ENCODE data around the gene TRRAP. TPM values are rescaled to one million over a fixed set of nuclear protein-coding genes. Genes with fewer than 3 reads are reported as not detected.

The TRRAP gene
- total and polyA plus RNA-seq, 2 of the 8 experiments (the other 6 are each of a cell fraction or from before 2014, with no cell fraction given) = 21.7 to 48.6 TPM

DNA sequence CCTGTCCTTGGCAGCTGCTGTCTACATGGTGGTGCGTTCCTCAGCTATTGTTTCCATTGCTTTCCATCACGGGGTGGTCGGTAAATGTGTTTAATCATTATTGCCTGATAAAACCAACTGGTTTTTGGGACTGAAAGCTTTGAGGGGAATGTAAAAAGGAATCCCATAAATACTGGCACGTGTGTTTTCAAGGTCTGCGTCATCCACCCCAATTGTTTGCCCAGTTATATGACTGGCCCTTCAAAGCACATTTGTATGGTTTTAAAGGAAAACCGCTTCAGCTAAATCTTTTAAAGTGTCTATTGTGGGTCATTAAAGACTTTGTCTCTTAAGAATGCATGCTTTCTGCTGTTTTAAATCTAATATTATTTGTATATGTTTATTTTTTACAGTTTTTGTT lies 65.0 kb downstream of the TRRAP start:
- no peak overlapping the region for H4K8ac ChIP-seq (ENCODE audit: extremely low read depth, insufficient read depth, low read length)
- 86% methylated on average over 6 of the region's 6 CpGs; no CpG with 5 or more reads in 1 of the 2 experiments for WGBS, 2 experiments (ENCODE audit: extremely low coverage in 1 of 2, insufficient coverage in 1 of 2, insufficient read length in 1 of 2, insufficient replicate concordance in 2 of 2, low coverage in 1 of 2, low lambda C conversion rate in 2 of 2, missing lambda C conversion rate in 1 of 2)
- H3K56ac ChIP-seq (replicated peaks; ENCODE audit: insufficient read length, low read depth, low read length) = no peak overlapping the region
- no peak overlapping the region for H3K23ac ChIP-seq (ENCODE audit: insufficient read length)
- POLR2A ChIA-PET (ENCODE audit: partially characterized antibody) = no interaction called here
- H4K5ac ChIP-seq (ENCODE audit: insufficient read length, low read depth, low read length) = no peak overlapping the region
- no peak overlapping the region for H3K18ac ChIP-seq (ENCODE audit: extremely low read depth, low read length)
- no peak for TF ChIP-seq SP2 (IDR thresholded peaks at IDR 0.05; ENCODE audit: low read length)
- TF ChIP-seq, protein P1, sequence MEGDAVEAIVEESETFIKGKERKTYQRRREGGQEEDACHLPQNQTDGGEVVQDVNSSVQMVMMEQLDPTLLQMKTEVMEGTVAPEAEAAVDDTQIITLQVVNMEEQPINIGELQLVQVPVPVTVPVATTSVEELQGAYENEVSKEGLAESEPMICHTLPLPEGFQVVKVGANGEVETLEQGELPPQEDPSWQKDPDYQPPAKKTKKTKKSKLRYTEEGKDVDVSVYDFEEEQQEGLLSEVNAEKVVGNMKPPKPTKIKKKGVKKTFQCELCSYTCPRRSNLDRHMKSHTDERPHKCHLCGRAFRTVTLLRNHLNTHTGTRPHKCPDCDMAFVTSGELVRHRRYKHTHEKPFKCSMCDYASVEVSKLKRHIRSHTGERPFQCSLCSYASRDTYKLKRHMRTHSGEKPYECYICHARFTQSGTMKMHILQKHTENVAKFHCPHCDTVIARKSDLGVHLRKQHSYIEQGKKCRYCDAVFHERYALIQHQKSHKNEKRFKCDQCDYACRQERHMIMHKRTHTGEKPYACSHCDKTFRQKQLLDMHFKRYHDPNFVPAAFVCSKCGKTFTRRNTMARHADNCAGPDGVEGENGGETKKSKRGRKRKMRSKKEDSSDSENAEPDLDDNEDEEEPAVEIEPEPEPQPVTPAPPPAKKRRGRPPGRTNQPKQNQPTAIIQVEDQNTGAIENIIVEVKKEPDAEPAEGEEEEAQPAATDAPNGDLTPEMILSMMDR (IDR thresholded peaks at IDR 0.05; ENCODE audit: control extremely low read depth in 1 of 3, insufficient read depth in 1 of 3, low read depth in 1 of 3, low read length in 3 of 3) = no peak
- no peak for TF ChIP-seq BCL11A (IDR thresholded peaks at IDR 0.05; ENCODE audit: low read depth in 2 of 2, low read length in 2 of 2)
- TF ChIP-seq SIN3A (conservative IDR thresholded peaks at IDR 0.05 in 1 of 2, IDR thresholded peaks at IDR 0.05 in 1 of 2; ENCODE audit: low read depth in 1 of 2, low read length in 2 of 2) = no peak
- no peak for TF ChIP-seq FOSL1 (IDR thresholded peaks at IDR 0.05; ENCODE audit: insufficient read depth, low read depth, low read length)
- TF ChIP-seq EZH2 (IDR thresholded peaks at IDR 0.05; ENCODE audit: low read depth, low read length, severe bottlenecking) = no peak
- TF ChIP-seq TBP (IDR thresholded peaks at IDR 0.05; ENCODE audit: low read depth, low read length) = no peak
- no peak for TF ChIP-seq RNF2 (IDR thresholded peaks at IDR 0.05; ENCODE audit: borderline replicate concordance, low read depth, low read length, missing control alignments, poor library complexity, severe bottlenecking)
- TF ChIP-seq KDM4A (IDR thresholded peaks at IDR 0.05; ENCODE audit: low read depth, low read length, severe bottlenecking) = no peak
- TF ChIP-seq SRF (IDR thresholded peaks at IDR 0.05; ENCODE audit: low read depth, low read length) = no peak
- no peak for TF ChIP-seq RXRA (IDR thresholded peaks at IDR 0.05; ENCODE audit: insufficient read depth, low read depth, low read length)
- CTCF ChIA-PET (ENCODE audit: partially characterized antibody) = no interaction called here
- H3K4me1 ChIP-seq (replicated peaks in 1 of 4; ENCODE audit: control insufficient read depth in 3 of 4, insufficient read depth in 4 of 4, low read length in 3 of 4) = no peaks in the 10 kb centered on the region
- H2BK120ac ChIP-seq (replicated peaks; ENCODE audit: low read depth, low read length) = no peak overlapping the region
- no peaks in the 10 kb centered on the region for H3K27me3 ChIP-seq (replicated peaks in 1 of 4; ENCODE audit: control insufficient read depth in 3 of 4, extremely low read depth in 1 of 4, insufficient read depth in 3 of 4, low read length in 3 of 4)
- no peak for DNase-seq (ENCODE audit: low read depth in 1 of 2, low spot score in 2 of 2)
- no peak overlapping the region for H3K9ac ChIP-seq (replicated peaks in 1 of 4; ENCODE audit: extremely low read depth in 1 of 4, low read depth in 3 of 4, low read length in 3 of 4)
- peaks cover 5% of the 10 kb centered on the region for H3K79me1 ChIP-seq (ENCODE audit: low read depth, low read length)
- no peak overlapping the region for H3K4ac ChIP-seq (replicated peaks; ENCODE audit: insufficient read length, low read depth, low read length)
- no peak overlapping the region for H2BK12ac ChIP-seq (ENCODE audit: low read depth, low read length)
- H4K91ac ChIP-seq (replicated peaks; ENCODE audit: insufficient read length, low read length) = no peak overlapping the region
- H2BK5ac ChIP-seq (ENCODE audit: low read depth, low read length) = no peak overlapping the region
- no peaks in the 10 kb centered on the region for H3K9me3 ChIP-seq (ENCODE audit: insufficient read depth in 2 of 2, low read depth in 1 of 2, low read length in 1 of 2)
- H3K36me3 ChIP-seq (ENCODE audit: control insufficient read depth in 2 of 4, insufficient read depth in 4 of 4, low read length in 3 of 4) = peaks cover 15 to 66% (median 38%) of the 10 kb centered on the region in 4 experiments
- no peak overlapping the region for H3K4me3 ChIP-seq (ENCODE audit: extremely low read depth in 1 of 4, insufficient read depth in 2 of 4, low read depth in 3 of 4, low read length in 4 of 4)
- H4K20me1 ChIP-seq (replicated peaks in 1 of 2; ENCODE audit: control insufficient read depth in 1 of 2, insufficient read depth in 2 of 2, low read length in 2 of 2) = peaks cover 0 to 8% of the 10 kb centered on the region in 2 experiments
- H2AFZ ChIP-seq (ENCODE audit: low read length) = no peak overlapping the region
- no peak overlapping the region for H2BK20ac ChIP-seq (ENCODE audit: low read length)
- no peak overlapping the region for H3K14ac ChIP-seq (ENCODE audit: insufficient read length)
- H2AK5ac ChIP-seq (ENCODE audit: low read depth, low read length) = no peak overlapping the region
- H3K79me2 ChIP-seq (ENCODE audit: control insufficient read depth in 1 of 2, insufficient read depth in 2 of 2, low read length in 2 of 2) = peaks cover 0 to 6% of the 10 kb centered on the region in 2 experiments; a peak in 1 of 4 replicates
- no peak overlapping the region for H2BK15ac ChIP-seq (ENCODE audit: low read length)
- FAIRE-seq = no peak
- H3K23me2 ChIP-seq (ENCODE audit: low read depth, low read length) = peaks cover 3% of the 10 kb centered on the region
- H3K27ac ChIP-seq (ENCODE audit: low read depth, low read length) = no peak overlapping the region
- no peak overlapping the region for H3K4me2 ChIP-seq (ENCODE audit: insufficient read depth in 1 of 2, low read depth in 2 of 2, low read length in 2 of 2)

All from H1 (cell line).